ENCODE results near the gene DGKI. TPM values are rescaled to one million over a fixed set of nuclear protein-coding genes. Genes with fewer than 3 reads are reported as not detected.

Gene DGKI
- total and polyA plus RNA-seq, 2 of the 13 experiments (the other 11 are each of a cell fraction or from before 2014, with no cell fraction given): 0.09 to 0.17 TPM

DNA sequence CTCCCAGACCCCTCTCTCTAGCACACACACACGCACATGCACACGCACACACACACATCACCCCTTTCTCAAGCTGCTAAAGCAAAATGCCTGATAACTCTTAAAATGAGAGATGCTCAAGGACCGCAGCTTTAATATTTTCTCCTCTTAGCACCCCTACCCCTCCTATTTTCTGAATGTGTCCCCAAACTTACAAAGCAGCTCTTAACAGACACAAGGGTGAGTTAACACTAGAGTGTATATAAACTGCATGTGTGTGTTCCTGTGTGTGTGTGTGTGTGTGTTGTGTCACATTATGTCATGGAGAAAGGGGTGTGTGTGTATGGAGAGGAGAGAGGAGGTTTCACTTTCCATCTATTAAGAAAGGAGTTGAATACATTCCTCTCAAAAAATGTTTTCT, 504.5 kb downstream of the DGKI start (continued):
- TF ChIP-seq, protein P1, sequence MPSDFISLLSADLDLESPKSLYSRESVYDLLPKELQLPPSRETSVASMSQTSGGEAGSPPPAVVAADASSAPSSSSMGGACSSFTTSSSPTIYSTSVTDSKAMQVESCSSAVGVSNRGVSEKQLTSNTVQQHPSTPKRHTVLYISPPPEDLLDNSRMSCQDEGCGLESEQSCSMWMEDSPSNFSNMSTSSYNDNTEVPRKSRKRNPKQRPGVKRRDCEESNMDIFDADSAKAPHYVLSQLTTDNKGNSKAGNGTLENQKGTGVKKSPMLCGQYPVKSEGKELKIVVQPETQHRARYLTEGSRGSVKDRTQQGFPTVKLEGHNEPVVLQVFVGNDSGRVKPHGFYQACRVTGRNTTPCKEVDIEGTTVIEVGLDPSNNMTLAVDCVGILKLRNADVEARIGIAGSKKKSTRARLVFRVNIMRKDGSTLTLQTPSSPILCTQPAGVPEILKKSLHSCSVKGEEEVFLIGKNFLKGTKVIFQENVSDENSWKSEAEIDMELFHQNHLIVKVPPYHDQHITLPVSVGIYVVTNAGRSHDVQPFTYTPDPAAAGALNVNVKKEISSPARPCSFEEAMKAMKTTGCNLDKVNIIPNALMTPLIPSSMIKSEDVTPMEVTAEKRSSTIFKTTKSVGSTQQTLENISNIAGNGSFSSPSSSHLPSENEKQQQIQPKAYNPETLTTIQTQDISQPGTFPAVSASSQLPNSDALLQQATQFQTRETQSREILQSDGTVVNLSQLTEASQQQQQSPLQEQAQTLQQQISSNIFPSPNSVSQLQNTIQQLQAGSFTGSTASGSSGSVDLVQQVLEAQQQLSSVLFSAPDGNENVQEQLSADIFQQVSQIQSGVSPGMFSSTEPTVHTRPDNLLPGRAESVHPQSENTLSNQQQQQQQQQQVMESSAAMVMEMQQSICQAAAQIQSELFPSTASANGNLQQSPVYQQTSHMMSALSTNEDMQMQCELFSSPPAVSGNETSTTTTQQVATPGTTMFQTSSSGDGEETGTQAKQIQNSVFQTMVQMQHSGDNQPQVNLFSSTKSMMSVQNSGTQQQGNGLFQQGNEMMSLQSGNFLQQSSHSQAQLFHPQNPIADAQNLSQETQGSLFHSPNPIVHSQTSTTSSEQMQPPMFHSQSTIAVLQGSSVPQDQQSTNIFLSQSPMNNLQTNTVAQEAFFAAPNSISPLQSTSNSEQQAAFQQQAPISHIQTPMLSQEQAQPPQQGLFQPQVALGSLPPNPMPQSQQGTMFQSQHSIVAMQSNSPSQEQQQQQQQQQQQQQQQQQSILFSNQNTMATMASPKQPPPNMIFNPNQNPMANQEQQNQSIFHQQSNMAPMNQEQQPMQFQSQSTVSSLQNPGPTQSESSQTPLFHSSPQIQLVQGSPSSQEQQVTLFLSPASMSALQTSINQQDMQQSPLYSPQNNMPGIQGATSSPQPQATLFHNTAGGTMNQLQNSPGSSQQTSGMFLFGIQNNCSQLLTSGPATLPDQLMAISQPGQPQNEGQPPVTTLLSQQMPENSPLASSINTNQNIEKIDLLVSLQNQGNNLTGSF (CRISPR knock-in tag; IDR thresholded peaks at IDR 0.05): no peak
- TF ChIP-seq PAF1 (CRISPR knock-in tag; IDR thresholded peaks at IDR 0.05) (no peak), PAWR (CRISPR knock-in tag; IDR thresholded peaks at IDR 0.05; ENCODE audit: borderline replicate concordance) (no peak), ZNF615 (CRISPR knock-in tag; IDR thresholded peaks at IDR 0.05; ENCODE audit: borderline replicate concordance) (no peak), KAT7 (CRISPR knock-in tag; IDR thresholded peaks at IDR 0.05; ENCODE audit: borderline replicate concordance) (no peak), PAX8 (CRISPR knock-in tag; IDR thresholded peaks at IDR 0.05; ENCODE audit: borderline replicate concordance) (no peak)
- TF ChIP-seq, protein P2, sequence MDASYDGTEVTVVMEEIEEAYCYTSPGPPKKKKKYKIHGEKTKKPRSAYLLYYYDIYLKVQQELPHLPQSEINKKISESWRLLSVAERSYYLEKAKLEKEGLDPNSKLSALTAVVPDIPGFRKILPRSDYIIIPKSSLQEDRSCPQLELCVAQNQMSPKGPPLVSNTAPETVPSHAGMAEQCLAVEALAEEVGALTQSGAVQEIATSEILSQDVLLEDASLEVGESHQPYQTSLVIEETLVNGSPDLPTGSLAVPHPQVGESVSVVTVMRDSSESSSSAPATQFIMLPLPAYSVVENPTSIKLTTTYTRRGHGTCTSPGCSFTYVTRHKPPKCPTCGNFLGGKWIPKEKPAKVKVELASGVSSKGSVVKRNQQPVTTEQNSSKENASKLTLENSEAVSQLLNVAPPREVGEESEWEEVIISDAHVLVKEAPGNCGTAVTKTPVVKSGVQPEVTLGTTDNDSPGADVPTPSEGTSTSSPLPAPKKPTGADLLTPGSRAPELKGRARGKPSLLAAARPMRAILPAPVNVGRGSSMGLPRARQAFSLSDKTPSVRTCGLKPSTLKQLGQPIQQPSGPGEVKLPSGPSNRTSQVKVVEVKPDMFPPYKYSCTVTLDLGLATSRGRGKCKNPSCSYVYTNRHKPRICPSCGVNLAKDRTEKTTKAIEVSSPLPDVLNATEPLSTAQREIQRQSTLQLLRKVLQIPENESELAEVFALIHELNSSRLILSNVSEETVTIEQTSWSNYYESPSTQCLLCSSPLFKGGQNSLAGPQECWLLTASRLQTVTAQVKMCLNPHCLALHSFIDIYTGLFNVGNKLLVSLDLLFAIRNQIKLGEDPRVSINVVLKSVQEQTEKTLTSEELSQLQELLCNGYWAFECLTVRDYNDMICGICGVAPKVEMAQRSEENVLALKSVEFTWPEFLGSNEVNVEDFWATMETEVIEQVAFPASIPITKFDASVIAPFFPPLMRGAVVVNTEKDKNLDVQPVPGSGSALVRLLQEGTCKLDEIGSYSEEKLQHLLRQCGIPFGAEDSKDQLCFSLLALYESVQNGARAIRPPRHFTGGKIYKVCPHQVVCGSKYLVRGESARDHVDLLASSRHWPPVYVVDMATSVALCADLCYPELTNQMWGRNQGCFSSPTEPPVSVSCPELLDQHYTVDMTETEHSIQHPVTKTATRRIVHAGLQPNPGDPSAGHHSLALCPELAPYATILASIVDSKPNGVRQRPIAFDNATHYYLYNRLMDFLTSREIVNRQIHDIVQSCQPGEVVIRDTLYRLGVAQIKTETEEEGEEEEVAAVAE (CRISPR knock-in tag; IDR thresholded peaks at IDR 0.05; ENCODE audit: borderline replicate concordance): no peak
